HG03280 (cell line): ENCODE data around the gene ABHD12B.
"Not testable (repeated sequence)": the region's sequence is repeated elsewhere in the genome, so short reads cannot be mapped to it uniquely, and the experiment has no call there.

Experiments used
- ATAC-seq: cut with Tn5 transposase; IDR thresholded peaks from one replicate; pipeline ENCODE4 v1.9.1; 2021; ENCODE audit warnings: mild to moderate bottlenecking, moderate library complexity; ENCODE audit not compliant: unreplicated experiment

Gene ABHD12B

DNA sequence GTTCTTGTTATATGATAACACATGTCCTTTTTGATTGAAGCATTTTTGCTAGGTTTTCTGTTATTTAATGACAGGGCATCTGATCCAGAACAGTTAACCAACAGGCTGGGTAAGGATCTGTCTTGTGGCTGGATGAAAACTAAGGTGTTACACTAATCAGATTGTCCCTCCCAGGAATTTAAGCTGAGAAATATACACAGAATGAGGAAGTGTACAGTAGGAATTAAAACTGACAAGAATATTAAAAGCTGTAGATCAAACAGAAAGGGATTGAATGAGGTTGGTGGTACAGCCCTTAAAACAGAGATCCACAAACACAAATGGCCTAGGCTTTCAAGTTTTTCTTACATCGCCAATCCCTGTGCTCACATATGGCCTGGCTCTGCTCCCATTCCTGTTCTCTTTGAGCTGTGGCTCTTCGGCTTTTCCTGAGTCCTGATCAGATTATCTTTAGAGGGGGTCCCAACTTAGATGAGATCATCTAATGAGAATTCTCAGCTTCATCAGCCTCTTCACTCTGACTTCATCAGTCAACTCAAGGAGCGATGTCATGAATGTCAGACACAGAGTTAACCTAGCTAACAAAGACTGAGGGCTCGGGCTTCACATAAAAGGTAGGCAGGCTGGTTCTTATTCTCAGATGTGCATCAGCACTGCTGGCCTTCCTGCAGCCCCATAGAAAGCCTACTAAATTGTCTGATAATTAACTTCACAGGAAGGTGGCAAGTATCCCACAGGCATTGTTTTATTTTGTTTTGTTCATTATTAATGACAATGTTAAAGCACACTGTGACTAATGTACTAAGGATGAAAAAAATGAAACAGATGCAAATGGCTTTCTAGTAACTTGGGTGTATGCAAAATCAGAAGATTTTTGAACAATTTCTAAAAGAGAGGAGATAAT lies 61.0 kb downstream of the ABHD12B start:
- ATAC-seq = no peak

DNA sequence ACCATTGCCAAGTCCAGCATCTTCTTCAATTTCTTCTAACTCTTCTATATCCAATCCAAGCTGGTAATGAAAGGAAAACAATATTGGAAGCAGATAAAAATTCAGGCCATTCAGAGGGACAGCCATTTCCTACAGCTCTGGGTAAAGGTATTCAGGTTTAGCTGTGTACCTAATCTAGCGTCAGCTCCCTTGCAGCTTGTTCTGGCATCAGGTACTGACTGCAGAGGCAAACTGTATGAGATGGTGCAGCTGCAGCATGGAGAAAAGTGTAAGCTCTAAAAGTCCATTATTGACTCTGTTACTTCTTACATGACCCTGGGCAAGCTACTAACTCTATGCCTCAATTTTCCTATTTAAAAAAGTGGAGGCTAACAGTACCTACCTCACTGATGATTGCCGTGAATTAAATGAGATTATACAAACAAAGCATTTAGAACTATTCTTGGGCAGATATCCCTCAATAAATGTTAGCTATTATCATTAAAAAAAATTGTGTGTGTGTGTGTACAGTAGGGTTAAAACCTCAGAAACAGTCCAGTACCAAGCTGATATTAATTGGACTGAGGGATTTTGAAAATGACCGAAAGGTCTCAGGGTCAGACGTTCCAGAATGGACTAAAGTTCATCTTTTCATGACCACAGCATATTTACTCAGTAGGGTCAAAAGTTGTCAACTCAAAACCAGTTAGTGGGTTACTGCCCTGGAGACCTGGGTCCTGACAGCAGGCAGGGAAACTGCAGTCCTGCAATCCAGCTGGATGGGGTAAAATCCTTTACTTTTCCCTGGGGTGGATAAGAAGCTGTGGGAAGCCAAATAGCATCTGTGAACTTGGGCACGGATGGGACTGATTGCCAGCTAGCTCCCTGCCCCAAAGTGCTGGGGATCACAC lies 63.5 kb downstream of the ABHD12B start:
- ATAC-seq = no peak

DNA sequence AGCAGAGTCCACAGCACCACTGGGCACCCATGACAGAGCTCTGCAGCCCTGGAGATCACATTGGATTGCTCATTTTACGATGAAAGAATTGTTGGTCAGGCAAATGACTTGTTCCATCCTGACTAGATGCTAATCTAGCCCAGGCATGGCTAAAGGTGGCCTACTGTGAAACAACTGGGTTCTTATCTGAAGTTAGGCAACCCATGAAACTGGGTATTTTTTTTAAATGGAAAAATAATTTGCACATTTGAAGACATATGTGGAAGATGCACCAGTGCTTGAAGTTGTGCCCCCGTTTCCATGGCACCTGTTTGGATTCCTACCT lies 64.1 kb downstream of the ABHD12B start:
- ATAC-seq = no peak

DNA sequence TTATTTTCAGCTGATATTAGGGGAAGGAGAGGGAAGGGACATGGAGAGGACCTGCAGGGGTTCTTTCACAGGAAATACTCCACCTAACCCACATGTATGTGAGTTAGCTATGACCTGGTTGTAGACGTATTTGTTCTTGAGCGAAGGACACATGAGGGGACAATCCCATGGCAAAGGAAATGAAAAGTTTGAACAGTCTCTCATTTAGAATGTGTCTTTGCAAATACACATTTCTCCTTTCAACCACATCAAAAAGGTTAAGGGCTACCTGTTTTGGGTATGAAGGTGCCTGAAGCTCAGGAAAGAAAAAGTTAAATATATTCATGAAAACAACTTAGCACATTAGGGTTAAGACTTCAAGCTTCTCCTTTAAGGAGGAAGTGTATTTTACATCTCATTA lies 65.0 kb downstream of the ABHD12B start:
- ATAC-seq = no peak

DNA sequence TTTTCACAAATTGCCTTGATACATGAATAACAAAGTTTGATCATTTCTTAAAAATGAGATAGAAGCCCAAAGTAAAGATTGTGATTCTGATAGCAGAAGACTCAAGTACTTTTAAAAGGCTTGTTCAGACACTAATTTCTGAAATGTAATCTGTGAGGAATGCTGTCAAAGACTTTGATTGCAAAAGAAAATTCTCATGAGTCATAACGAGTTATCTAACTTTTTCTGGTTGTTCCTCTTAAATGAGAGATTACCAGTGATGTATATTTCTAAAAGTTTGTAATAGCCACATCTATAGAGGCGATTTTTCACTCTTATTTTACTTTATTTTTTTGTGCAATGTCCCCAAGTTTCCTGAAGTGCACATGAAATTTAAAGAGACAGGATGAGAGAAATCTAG lies 65.5 kb downstream of the ABHD12B start:
- no peak for ATAC-seq

DNA sequence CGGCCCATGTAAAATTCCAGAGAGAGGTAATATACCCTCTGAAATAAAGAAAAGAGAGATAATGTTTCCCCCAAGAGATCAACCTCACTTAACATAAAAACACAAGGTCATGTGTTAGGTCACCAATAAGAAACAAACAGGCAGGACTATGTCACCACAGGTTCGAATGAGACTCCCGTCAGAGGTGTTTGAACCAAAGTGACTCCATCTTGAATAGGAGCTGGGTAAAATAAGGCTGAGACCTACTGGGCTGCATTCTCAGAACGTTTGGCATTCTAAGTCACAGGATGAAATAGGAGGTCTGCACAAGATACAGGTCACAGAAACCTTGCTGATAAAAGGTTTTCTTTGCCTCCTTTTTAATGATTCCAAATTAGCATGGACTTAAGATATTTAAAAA lies 65.9 kb downstream of the ABHD12B start:
- ATAC-seq = no peak

DNA sequence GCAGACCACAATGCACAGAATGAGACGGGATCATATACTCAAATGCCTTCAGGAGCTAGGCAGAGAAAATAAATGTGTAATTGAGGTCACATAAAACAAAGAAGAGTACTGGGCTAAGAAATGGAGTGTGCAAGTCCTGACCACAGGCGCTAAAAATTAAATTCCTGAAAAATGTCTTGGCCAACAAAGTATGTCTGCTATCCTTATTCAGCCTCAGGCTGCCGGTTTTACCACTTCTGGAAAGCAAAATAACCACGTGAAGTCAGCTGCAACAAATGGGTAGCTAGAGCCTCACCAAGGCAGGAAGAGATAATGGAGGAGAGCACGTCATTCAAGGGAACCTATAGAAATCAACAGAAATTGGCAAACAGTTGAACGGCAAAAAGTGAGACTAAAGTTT lies 69.3 kb downstream of the ABHD12B start:
- ATAC-seq = no peak

DNA sequence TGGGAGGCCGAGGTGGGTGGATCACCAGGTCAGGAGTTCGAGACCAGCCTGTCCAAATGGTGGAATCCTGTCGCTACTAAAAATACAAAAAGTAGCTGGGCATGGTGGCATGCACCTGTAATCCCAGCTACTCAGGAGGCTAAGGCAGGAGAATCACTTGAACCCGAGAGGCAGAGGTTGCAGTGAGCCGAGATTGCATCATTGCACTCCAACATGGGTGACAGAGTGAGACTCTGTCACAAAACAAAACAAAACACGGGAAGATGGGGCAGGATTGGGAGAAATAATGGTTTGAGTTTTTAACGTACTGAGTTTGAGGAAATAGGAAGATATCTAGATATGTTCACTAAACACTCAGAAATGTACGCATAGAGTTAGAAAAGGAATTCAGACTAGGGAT lies 69.8 kb downstream of the ABHD12B start:
- not testable (repeated sequence) for ATAC-seq

DNA sequence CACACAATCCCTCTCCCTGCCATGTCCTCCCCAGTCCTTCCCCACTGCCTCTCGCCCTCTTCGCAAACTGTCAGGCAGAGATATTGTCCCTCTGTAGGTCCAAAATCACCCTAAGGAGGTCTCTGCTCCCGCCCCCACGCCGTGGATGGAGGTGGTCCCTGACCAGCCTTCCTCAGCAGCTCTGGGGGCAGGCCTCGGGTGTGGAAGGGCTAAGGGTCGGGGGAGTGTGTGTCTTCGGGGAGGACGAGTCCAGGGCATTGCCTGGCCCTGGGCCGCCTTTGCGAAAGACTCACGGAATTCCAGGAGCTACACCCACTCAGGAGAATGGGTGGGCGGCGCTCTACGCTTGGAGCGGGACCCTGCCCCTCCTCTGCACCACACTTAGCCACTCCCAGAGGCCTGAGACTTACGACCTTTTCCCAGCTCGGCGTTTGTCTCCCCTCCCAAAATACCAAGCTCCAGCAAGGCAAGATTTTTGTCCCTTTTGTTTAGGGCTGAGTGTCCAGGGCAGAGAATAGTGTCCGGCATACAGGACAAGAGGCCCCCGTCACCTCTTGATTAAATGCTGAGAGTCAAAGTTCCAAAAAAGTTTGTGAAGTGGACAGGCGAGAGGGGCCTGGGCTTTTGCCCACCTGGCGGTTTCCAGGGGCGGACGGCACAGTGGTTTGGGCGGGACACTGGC lies 71.5 kb downstream of the ABHD12B start:
- no peak for ATAC-seq

DNA sequence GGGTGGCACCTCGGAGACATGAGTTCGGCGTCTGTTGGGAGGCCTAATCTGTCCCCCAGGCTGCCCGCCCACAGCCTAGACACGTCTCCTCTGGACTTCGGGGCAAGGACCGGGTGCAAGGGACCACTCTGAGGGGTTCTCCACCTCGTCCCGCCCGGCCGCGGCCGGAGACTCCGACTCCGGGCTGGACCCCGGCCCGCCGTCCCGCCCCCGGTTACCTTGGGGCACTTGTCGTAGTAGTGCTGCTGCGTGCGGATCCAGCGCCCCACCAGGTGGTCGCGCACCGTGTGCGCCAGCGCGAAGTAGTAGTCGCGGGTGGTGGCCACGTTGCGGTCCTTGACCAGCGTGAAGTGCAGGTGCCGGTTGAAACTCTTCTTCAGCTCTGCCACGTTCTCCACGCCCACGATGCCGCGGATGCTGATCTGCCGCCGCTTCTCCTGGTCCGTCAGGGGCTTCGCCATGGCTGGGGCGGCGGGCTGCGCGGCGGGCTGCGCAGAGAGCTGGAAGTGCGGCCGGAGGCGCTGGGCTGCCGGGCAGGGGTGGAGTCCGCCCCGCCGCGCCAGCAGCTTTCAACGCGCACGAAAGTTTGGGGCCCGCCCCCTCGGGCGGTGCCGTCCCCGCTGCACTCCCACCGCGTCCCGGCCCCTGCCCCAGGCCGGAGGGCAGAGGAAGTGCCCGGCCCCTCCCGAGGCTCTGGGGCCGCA lies 72.2 kb downstream of the ABHD12B start, which contains the start of gene PYGL:
Gene PYGL (minus strand): TSS at position 541 of the 704 bp plus-strand sequence. CDS start 80 bp downstream, at position 461.
- ATAC-seq = no peak

DNA sequence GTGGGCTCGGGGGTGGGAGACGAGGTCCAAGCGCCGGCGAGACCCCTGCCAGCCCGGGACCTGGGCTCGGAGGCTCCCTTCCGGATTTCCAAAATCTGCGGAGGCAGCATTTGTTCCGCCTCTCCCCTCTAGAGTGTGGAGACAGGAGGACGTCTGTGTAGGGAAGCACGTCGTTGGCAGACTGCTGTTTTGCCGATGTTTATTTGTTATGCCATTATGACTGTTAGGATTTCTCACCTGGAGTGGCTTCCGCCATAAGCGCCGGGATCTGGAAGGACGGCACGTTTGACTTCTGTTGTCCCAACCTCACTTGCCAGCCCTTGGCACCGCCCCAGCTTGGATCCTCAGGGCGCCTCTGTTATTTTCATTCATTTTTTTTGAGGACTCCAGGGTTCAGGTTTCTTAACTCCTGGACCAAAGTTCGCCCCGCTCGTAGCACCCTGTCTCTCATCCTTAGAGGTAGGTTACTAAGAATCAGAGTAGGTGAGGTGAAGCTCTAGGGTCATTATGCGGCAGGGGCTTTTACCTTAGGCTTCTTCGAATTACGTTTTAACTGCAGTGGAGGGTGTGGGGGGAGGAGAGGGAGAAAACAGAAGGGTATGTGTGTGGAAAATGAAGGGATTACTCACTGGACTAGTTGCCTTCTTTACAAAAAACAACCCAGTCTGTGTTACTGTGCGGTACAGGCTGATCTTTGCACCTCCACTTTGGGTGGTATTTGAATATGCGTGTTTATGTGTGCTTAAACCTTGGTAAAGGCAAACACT lies 73.0 kb downstream of the ABHD12B start:
- no peak for ATAC-seq

DNA sequence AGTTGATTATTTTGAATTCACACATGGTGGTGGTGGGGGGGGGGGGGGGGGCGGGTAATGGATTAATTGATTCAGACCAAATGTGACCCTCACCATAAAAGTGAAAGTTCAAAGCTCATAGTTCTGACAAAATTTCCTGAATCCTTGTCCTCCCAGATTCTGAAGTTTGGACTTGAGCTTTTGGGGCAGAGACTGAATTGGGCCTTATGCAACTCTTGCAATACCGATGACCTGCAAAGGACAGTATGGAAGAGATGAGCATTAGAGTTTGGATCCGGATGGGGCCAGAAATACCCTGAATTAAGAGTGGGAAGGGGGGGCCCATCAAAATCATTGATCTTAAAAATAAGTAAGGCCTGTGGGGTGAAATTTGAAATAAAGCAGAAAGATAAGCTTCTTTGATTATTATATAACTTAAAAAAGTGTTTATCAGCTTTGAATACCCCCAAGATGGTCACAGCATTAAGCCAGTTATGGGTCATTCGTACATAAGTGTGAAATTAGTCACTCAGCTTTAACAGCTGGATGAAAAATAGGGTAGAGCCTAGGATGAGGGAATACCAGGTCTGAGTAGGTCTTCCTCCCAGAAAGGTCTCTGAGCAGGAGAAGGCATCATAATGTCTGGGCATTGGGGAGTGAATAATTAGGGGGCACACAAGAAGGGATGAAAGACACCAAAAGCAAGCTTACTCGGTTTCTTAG lies 74.5 kb downstream of the ABHD12B start:
- ATAC-seq = no peak

DNA sequence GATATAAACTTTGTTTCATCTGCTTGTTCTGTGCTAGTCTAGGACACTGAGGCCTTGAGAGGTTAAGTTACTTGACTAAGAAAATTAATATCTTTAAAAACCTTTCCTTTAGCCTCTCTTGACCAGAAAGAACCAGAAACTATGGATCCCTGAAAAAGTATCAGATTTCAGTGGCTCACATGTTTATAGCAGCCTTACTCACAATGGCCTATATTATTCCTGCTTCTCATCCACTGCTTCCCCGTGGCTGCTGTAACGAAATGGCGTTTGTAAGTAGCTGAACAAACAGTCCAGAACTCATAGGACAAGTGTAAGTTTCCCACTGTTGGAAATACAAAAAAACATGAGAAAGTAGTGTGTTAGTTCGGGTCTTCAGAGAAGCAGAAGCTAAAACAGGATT lies 75.6 kb downstream of the ABHD12B start:
- ATAC-seq = no peak

DNA sequence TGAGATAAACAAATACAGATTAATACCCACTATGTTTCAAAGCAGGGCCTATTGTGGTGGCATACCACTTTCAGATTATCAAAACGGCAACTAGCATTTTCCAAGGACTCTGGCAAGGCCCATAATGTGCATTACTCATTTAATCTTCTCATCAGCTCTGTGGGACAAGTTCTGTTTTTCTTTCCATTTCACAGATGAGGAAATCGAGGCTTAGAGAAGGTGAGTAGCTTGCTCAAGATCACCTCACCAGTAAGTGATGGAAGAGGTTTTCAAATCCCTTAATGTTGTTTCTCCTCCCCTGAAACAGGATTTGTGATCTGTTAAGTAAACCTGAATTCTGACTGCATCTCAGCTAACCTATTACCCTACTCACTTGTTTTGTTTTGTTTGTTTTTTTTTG lies 76.4 kb downstream of the ABHD12B start:
- no peak for ATAC-seq

DNA sequence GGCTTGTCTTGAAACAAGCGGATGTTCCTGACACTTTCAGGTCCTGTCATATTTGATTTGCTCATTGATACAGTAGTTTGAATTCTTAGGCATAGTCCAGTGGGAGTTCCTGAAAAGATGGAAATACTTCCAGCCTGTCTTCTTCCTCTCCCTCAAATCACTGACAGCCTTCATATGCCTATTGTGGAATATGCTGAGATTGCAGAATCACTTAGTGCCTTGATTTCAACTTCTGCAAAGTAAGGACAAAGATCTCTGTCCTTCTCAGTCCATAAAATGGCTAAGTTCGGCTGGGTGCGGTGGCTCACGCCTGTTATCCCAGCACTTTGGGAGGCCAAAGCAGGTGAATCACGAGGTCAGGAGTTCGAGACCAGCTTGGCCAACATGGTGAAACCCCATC lies 79.2 kb downstream of the ABHD12B start:
- ATAC-seq = no peak

DNA sequence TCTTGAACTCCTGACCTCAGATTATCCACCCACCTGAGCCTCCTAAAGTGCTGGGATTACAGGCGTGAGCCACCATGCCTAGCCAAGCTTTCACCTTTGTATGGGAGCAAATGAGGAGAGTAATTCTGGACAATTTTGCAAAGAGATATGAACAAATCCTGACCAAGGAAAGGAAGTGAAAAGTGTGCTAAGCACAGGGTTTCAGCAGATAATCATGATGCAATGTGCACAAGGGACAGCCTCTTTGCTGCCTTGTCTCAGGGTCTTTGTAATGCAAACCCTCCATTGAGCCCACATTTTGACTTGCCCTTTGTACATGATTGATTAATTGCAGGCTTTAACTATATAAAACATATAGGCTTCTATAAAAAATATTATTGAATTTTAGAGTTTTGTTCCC lies 81.6 kb downstream of the ABHD12B start:
- no peak for ATAC-seq
